Naive thymus-derived CD4-positive, alpha-beta T cell (primary cell): ENCODE data around the gene ZNF500. TPM values are rescaled to one million over a fixed set of nuclear protein-coding genes. Genes with fewer than 3 reads are reported as not detected.

Source experiments
- ATAC-seq: fragments of 150-1000 bp; cut with Tn5 transposase; 2 replicates; pipeline ENCODE4 v1.10.0; 2021; ENCODE audit warnings: mild to moderate bottlenecking, moderate library complexity
- CTCF ChIA-PET: fragments of 350-600 bp; sonication (Branson Sonifier 250); formaldehyde crosslinking; loops from one replicate; lab custom pipeline; 2021; ENCODE audit warnings: antibody characterized with exemption; lab: Charles Lee
- POLR2A ChIA-PET: fragments of 350-600 bp; sonication (Branson Sonifier 250); formaldehyde crosslinking; loops from one replicate; lab custom pipeline; 2021; ENCODE audit warnings: antibody characterized with exemption, inconsistent platforms; lab: Charles Lee
- DNase-seq, 9 donors: peaks; one replicate each; pipeline versions ENCODE4 v3.0.0 to v3.0.0-alpha.2; 2020 to 2022; ENCODE audit warnings: mixed read lengths in 1 of 9
- H3K27ac ChIP-seq: one replicate; pipeline ENCODE4 v1.7.0; 2013; ENCODE audit warnings: mild to moderate bottlenecking, low read depth, low read length, moderate library complexity
- H3K27me3 ChIP-seq, 2 donors: one replicate each; pipeline ENCODE4 v1.7.0; 2013; ENCODE audit warnings: low read length in 2 of 2, mild to moderate bottlenecking in 2 of 2, moderate library complexity in 2 of 2; ENCODE audit not compliant: control insufficient read depth in 2 of 2, insufficient read depth in 2 of 2
- H3K36me3 ChIP-seq, 3 experiments: 1 replicate in 2 of 3; 2 replicates in 1 of 3; pipeline ENCODE4 v1.7.0; 2013; ENCODE audit warnings: low read length in 3 of 3, mild to moderate bottlenecking in 3 of 3, moderate library complexity in 1 of 3; ENCODE audit not compliant: insufficient read depth in 3 of 3, control insufficient read depth in 2 of 3
- H3K4me1 ChIP-seq, 2 donors: one replicate each; pipeline ENCODE4 v1.7.0; 2013; ENCODE audit warnings: low read length in 2 of 2, mild to moderate bottlenecking in 2 of 2, moderate library complexity in 1 of 2; ENCODE audit not compliant: control insufficient read depth in 2 of 2, insufficient read depth in 2 of 2
- H3K4me3 ChIP-seq: 2 replicates; pipeline ENCODE4 v1.7.0; 2013; ENCODE audit warnings: mild to moderate bottlenecking, low read length
- H3K9me3 ChIP-seq, 3 experiments: 1 replicate in 2 of 3; 2 replicates in 1 of 3; pipeline ENCODE4 v1.7.0; 2013; ENCODE audit warnings: low read length in 3 of 3; ENCODE audit not compliant: control insufficient read depth in 2 of 3
- H3K27ac Mint-ChIP-seq, 9 donors: one replicate each; pipeline ENCODE4 v1.8.0; 2020 to 2022; ENCODE audit warnings: mixed read lengths in 9 of 9, mild to moderate bottlenecking in 8 of 9, moderate library complexity in 5 of 9, inconsistent platforms in 2 of 9
- H3K27me3 Mint-ChIP-seq, 5 donors: one replicate each; pipeline ENCODE4 v1.8.0; 2021 to 2022; ENCODE audit warnings: mixed read lengths in 5 of 5, mild to moderate bottlenecking in 1 of 5
- H3K36me3 Mint-ChIP-seq, 5 donors: one replicate each; pipeline ENCODE4 v1.8.0; 2020 to 2022; ENCODE audit warnings: mixed read lengths in 5 of 5, mild to moderate bottlenecking in 3 of 5, inconsistent platforms in 1 of 5
- H3K4me1 Mint-ChIP-seq, 7 donors: one replicate each; pipeline ENCODE4 v1.8.0; 2020 to 2022; ENCODE audit warnings: mixed read lengths in 7 of 7, mild to moderate bottlenecking in 3 of 7, inconsistent platforms in 1 of 7
- H3K4me3 Mint-ChIP-seq, 10 donors: one replicate each; pipeline ENCODE4 v1.8.0; 2020 to 2022; ENCODE audit warnings: mild to moderate bottlenecking in 10 of 10, mixed read lengths in 10 of 10, moderate library complexity in 6 of 10, inconsistent platforms in 2 of 10
- H3K9me3 Mint-ChIP-seq, 11 donors: one replicate each; pipeline ENCODE4 v1.8.0; 2020 to 2022; ENCODE audit warnings: mixed read lengths in 11 of 11, mild to moderate bottlenecking in 4 of 11, inconsistent platforms in 1 of 11, moderate library complexity in 1 of 11
- intact Hi-C, 2 donors: fragments of 100-400 bp; cut with micrococcal nuclease; formaldehyde crosslinking; loops; one replicate each; pipeline ENCODE4 v1.15.1; 2023
- polyA plus RNA-seq, 2 donors: library from polyadenylated mRNA; unstranded; fragments of 300-500 nt; fragmentation: Illumina TruSeq; gene quantifications; one replicate each; pipeline ENCODE4 v1.2.3, GENCODE V29; 2021
- total RNA-seq, 6 experiments: library from RNA in 5 of 6; stranded (reverse) in 5 of 6; gene quantifications; 1 replicate in 5 of 6; 2 replicates in 1 of 6; pipeline ENCODE4 v1.2.3 and lab custom pipeline; 2021 to 2026

The ZNF500 gene
- total and polyA plus RNA-seq, 7 experiments from 2014 or later, result 11.0 to 43.0 (median 24.7) TPM

GRCh38 chr16:4706871-4707270 lies 60.1 kb downstream of the ZNF500 start:
- intact Hi-C loops, result no loop called here
- no peak for ATAC-seq
- Mint-ChIP-seq H3K27me3 (no peaks in the 10 kb centered on the region), H3K27ac (no peak overlapping the region), H3K4me1 (peaks cover 0 to 2% (median 0%) of the 10 kb centered on the region in 7 donors), H3K36me3 (peaks cover 4 to 38% (median 12%) of the 10 kb centered on the region in 5 donors), H3K9me3 (no peaks in the 10 kb centered on the region), H3K4me3 (no peak overlapping the region)
- Histone ChIP-seq H3K27me3 (no peaks in the 10 kb centered on the region), H3K27ac (no peak overlapping the region), H3K4me3 (no peak overlapping the region), H3K4me1 (no peaks in the 10 kb centered on the region), H3K9me3 (no peaks in the 10 kb centered on the region), H3K36me3 (peaks cover 0 to 49% (median 13%) of the 10 kb centered on the region in 3 experiments)
- DNase-seq, result no peak
- POLR2A ChIA-PET, result no interaction called here
- CTCF ChIA-PET, result interaction anchor here (0.7 kb wide), 1 partner anchor 728 kb away, joined by 3 read pairs; no protein-coding TSS in a partner anchor

DNA sequence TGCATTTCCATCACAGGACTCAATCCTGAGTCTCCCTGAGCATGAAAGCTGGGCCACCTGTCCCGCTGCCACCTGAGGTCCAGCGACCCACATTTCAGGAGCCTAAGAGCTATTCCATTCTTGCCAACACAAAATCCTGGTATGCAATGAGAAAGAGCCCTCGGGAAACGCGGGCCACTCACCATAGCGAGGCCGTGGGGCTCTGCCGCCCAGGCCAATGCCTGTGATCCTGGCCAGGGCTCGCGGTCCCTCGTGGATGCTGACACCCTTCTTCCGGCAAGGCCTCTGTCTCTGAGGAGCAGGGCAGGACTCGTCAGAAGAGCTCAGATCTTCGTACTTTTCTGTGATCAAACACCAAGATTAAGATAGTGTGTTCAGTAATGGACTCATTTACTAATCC lies 62.0 kb downstream of the ZNF500 start:
- H3K4me1 ChIP-seq, result no peaks in the 10 kb centered on the region
- DNase-seq, result no peak
- Mint-ChIP-seq H3K27me3 (no peaks in the 10 kb centered on the region), H3K4me1 (peaks cover 0 to 4% (median 0%) of the 10 kb centered on the region in 7 donors), H3K27ac (no peak overlapping the region), H3K4me3 (no peak overlapping the region), H3K36me3 (peaks cover 2 to 29% (median 12%) of the 10 kb centered on the region in 5 donors), H3K9me3 (no peaks in the 10 kb centered on the region)
- ChIA-PET POLR2A (interaction anchor here (1.5 kb wide), 1 partner anchor 12 kb away, joined by 5 read pairs; the partner anchor contains the start of gene NUDT16L1), CTCF (no interaction called here)
- no peaks in the 10 kb centered on the region for H3K9me3 ChIP-seq
- H3K27me3 ChIP-seq, result no peaks in the 10 kb centered on the region
- ATAC-seq, result no peak
- no peak overlapping the region for H3K27ac ChIP-seq
- intact Hi-C loops, result no loop called here
- H3K4me3 ChIP-seq, result no peak overlapping the region
- H3K36me3 ChIP-seq, result peaks cover 0 to 62% (median 13%) of the 10 kb centered on the region in 3 experiments

DNA sequence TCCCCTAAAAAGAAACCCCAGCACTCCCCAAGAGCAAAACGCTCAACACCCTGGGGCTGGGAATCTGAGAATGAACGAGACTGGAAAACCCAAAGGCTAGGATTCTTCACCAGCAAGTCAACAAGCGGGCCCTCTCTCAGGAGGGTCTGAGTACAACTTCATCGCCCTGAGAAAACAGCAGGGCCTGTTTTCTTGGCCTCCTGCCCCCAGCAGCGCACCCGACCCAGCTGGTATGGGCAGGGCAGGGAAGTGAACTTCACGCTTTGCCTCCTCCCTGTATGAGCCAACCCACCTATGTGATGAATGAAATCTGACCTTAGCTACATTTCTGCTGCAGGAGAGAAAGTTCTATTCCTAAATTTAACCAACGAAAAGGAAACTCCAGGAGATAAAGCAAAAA lies 62.5 kb downstream of the ZNF500 start:
- no peak for DNase-seq
- no peak overlapping the region for H3K27ac Mint-ChIP-seq
- intact Hi-C loops, result no loop called here
- no peaks in the 10 kb centered on the region for H3K27me3 Mint-ChIP-seq
- ChIA-PET CTCF (no interaction called here), POLR2A (interaction anchor here (1.5 kb wide), 1 partner anchor 11 kb away, joined by 5 read pairs; the partner anchor contains the start of gene NUDT16L1)
- no peaks in the 10 kb centered on the region for H3K4me1 ChIP-seq
- ATAC-seq, result no peak
- H3K4me3 Mint-ChIP-seq, result no peak overlapping the region
- H3K27ac ChIP-seq, result no peak overlapping the region
- no peaks in the 10 kb centered on the region for H3K9me3 ChIP-seq
- no peaks in the 10 kb centered on the region for H3K9me3 Mint-ChIP-seq
- H3K36me3 Mint-ChIP-seq, result peaks cover 6 to 29% (median 11%) of the 10 kb centered on the region in 5 donors
- H3K36me3 ChIP-seq, result peaks cover 0 to 65% (median 13%) of the 10 kb centered on the region in 3 experiments
- no peaks in the 10 kb centered on the region for H3K27me3 ChIP-seq
- peaks cover 0 to 7% (median 0%) of the 10 kb centered on the region in 7 donors for H3K4me1 Mint-ChIP-seq
- H3K4me3 ChIP-seq, result no peak overlapping the region

- peaks cover 0 to 7% (median 0%) of the 10 kb centered on the region in 7 donors for H3K4me1 Mint-ChIP-seq
- H3K27me3 ChIP-seq, result no peaks in the 10 kb centered on the region
- peaks cover 6 to 32% (median 8%) of the 10 kb centered on the region in 5 donors for H3K36me3 Mint-ChIP-seq
- ChIA-PET CTCF (no interaction called here), POLR2A (interaction anchor here (1.5 kb wide), 1 partner anchor 11 kb away, joined by 5 read pairs; the partner anchor contains the start of gene NUDT16L1)
- H3K27ac ChIP-seq, result no peak overlapping the region
- peak overlapping the region in 2 of 9 donors; percentile 40 to 46 for H3K27ac Mint-ChIP-seq
- ATAC-seq, result no peak
- no peaks in the 10 kb centered on the region for H3K9me3 ChIP-seq
- no peak overlapping the region for H3K4me3 ChIP-seq
- DNase-seq, result no peak
- no peaks in the 10 kb centered on the region for H3K4me1 ChIP-seq
- peaks cover 0 to 71% (median 13%) of the 10 kb centered on the region in 3 experiments for H3K36me3 ChIP-seq
- no peaks in the 10 kb centered on the region for H3K27me3 Mint-ChIP-seq
- H3K4me3 Mint-ChIP-seq, result no peak overlapping the region
- intact Hi-C loops, result no loop called here
- H3K9me3 Mint-ChIP-seq, result no peaks in the 10 kb centered on the region
Observed at GRCh38 chr16:4703906-4704305, 63.1 kb downstream of the ZNF500 start.

DNA sequence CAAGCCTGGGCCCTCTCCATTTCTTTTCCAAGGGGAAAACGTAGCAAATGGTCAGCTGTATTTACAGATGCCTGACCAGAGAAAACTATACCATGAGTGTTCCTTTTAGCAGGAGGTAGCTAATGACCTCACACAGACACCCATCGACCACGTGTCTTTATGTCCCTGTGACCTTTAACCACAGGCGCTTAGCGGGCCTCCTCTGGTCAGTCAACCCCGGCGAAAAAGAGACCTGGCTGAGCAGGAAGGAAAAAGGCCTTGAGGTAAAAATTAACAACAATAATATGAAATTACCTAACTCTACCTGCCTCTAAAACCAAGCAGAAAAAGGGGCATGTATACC lies 64.5 kb downstream of the ZNF500 start:
- H3K9me3 ChIP-seq, result no peaks in the 10 kb centered on the region
- peaks cover 0 to 80% (median 13%) of the 10 kb centered on the region in 3 experiments for H3K36me3 ChIP-seq
- ChIA-PET CTCF (no interaction called here), POLR2A (no interaction called here)
- no peaks in the 10 kb centered on the region for H3K27me3 ChIP-seq
- no peak overlapping the region for H3K27ac ChIP-seq
- DNase-seq (no peak), ATAC-seq (no peak)
- intact Hi-C loops, result no loop called here
- no peak overlapping the region for H3K4me3 ChIP-seq
- Mint-ChIP-seq H3K27ac (peak overlapping the region in 3 of 9 donors; percentile 22 to 72 (median 32)), H3K36me3 (peaks cover 6 to 26% (median 8%) of the 10 kb centered on the region in 5 donors), H3K4me3 (no peak overlapping the region), H3K4me1 (peaks cover 0 to 7% (median 0%) of the 10 kb centered on the region in 7 donors), H3K9me3 (no peaks in the 10 kb centered on the region), H3K27me3 (no peaks in the 10 kb centered on the region)
- H3K4me1 ChIP-seq, result no peaks in the 10 kb centered on the region

DNA sequence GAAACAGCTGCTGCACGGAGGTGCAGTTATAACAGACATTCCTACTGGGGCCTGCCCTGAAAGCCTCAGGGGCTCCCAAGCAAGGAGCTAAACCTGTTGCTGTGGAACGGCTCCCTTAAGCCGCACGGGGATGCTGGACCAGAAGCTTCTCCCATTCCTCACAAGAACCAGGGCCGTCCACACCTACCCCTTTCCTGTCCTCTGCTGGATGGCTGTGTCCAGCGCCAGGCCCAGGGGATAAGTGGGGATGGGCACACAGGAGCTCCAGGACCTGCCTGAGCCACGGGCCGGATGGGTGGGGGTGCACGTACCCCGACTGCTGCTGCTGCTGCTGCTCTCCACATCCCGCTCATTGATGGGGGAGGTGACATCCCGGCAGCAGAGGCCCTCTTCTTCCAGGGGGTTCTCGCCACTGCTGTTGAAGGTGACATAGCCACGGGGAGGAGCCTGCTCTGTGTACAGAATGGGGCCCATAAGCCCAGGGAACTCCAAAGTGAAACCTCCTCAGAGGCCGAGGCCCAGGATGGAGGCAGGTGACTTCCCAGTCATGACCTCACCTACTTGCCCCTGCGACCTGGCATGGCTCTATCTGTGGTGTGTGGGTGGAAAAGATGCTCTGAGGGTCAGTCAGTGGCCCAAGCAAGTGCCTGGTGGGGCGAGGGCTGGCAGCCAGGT lies 65.0 kb downstream of the ZNF500 start:
- peaks cover 0 to 80% (median 14%) of the 10 kb centered on the region in 3 experiments for H3K36me3 ChIP-seq
- Mint-ChIP-seq H3K4me3 (no peak overlapping the region), H3K9me3 (no peaks in the 10 kb centered on the region), H3K27ac (peak overlapping the region in 3 of 9 donors; percentile 22 to 72 (median 32)), H3K27me3 (no peaks in the 10 kb centered on the region), H3K36me3 (peaks cover 5 to 23% (median 7%) of the 10 kb centered on the region in 5 donors), H3K4me1 (peaks cover 0 to 7% (median 0%) of the 10 kb centered on the region in 7 donors)
- no peak overlapping the region for H3K4me3 ChIP-seq
- intact Hi-C loops, result no loop called here
- no peaks in the 10 kb centered on the region for H3K27me3 ChIP-seq
- H3K27ac ChIP-seq, result no peak overlapping the region
- POLR2A ChIA-PET, result no interaction called here
- no peaks in the 10 kb centered on the region for H3K9me3 ChIP-seq
- ATAC-seq, result no peak
- DNase-seq, result no peak
- CTCF ChIA-PET, result no interaction called here
- no peaks in the 10 kb centered on the region for H3K4me1 ChIP-seq
